ENCODE data around the gene CALR. TPM values are rescaled to one million over a fixed set of nuclear protein-coding genes. Genes with fewer than 3 reads are reported as not detected.
"Not testable (repeated sequence)": the region's sequence is repeated elsewhere in the genome, so short reads cannot be mapped to it uniquely, and the experiment has no call there.

CALR gene
- total and polyA plus RNA-seq, 10 donors = 150 to 828 (median 406) TPM

DNA sequence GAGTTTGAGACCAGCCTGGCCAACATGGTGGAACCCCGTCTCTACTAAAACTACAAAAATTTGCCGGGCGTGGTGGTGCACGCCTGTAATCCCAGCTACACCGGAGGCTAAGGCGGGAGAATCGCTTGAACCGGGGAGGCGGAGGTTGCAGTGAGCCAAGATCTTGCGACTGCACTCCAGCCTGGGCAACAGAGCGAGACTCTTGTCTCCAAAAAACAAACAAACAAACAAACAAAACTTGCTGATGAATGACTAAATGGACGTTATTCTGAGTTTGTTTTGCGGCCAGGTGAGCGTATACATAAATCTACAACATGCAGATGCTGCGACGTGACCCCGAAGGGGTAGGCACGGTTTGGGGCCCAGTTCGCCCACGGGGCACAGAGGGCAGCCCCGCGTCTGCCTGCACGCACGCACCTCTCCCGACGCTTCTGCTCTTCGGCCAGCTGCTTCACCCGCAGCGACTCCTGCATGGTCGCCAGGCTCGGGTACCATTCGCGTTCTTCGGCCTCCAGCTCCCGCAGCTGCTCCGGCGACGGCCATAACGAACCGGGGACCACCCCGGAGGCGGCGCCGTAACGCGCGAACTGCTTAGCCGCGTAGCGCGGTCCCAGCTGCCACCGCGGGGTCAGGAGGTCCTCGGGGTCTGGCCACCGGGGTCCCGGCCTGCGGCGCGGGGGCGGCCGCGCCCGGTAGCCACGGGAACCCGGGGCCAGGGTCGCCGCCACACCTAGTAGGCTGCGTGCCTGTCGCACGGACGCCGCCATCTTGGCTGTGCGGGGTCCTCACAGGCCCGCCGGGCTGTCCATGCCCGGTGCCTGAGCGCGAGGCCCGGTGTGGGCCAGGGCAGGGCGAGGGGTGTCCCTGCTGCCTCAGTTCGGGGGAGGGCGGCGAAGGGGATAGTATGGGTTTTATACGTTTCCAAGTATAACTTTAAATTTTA, 18.3 kb downstream of the CALR start, which contains the start of gene GADD45GIP1:
Gene GADD45GIP1, minus strand, starts transcription at position 778 of the 943 bp plus-strand sequence. Its CDS starts 11 bp downstream, at position 767.
- TF ChIP-seq, protein P1, sequence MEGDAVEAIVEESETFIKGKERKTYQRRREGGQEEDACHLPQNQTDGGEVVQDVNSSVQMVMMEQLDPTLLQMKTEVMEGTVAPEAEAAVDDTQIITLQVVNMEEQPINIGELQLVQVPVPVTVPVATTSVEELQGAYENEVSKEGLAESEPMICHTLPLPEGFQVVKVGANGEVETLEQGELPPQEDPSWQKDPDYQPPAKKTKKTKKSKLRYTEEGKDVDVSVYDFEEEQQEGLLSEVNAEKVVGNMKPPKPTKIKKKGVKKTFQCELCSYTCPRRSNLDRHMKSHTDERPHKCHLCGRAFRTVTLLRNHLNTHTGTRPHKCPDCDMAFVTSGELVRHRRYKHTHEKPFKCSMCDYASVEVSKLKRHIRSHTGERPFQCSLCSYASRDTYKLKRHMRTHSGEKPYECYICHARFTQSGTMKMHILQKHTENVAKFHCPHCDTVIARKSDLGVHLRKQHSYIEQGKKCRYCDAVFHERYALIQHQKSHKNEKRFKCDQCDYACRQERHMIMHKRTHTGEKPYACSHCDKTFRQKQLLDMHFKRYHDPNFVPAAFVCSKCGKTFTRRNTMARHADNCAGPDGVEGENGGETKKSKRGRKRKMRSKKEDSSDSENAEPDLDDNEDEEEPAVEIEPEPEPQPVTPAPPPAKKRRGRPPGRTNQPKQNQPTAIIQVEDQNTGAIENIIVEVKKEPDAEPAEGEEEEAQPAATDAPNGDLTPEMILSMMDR (IDR thresholded peaks at IDR 0.05 in 8 of 11, conservative IDR thresholded peaks at IDR 0.05 in 3 of 11) = peak in 1 of 11 experiments; percentile 16
- TF ChIP-seq POLR2AphosphoS5 (IDR thresholded peaks at IDR 0.05) (peak; percentile 92 to 93 (median 93)), POLR2A (IDR thresholded peaks at IDR 0.05) (peak in 2 of 3 donors; percentile 38 to 56)
- 5 to 12% (median 5%) methylated on average over 33 to 84 of the region's 84 CpGs for whole genome bisulfite sequencing, 5 donors
- peak; percentile 96 for DNase-seq
- Histone ChIP-seq H3K27ac (peak within 1 kb of the TSS; percentile 76 to 94 (median 92)), H3K4me1 (peaks cover 36 to 63% (median 51%) of the 10 kb centered on the region in 6 donors), H3K9me3 (no peaks in the 10 kb centered on the region), H3K36me3 (peaks cover 0 to 40% (median 26%) of the 10 kb centered on the region in 6 donors), H3K4me3 (peak within 1 kb of the TSS; percentile 79 to 99 (median 93)), H3K27me3 (replicated peaks in 1 of 7) (no peaks in the 10 kb centered on the region)
- intact Hi-C loops (cut with DNase I; ENCODE audit: low total_unique reads) = no loop called here

DNA sequence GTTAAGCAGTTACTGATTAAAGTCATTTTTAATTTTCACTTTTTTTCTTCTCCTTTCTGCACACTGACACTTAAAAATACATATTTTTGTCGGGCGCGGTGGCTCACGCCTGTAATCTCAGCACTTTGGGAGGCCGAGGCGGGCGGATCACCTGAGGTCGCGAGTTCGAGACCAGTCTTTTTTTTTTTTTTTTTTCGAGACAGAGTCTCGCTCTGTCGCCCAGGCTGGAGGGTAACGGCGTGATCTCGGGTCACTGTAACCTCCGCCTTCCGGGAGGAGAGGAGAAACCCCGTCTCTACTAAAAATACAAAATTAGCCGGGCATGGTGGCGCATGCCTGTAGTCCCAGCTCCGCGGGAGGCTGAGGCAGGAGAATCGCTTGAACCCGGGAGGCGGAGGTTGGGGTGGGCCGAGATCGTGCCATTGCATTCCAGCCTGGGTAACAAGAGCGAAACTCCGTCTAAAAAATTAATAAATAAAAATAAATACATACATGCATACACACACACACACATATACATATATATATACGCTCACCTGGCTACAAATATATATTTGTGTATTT, 19.1 kb downstream of the CALR start:
- H3K27me3 ChIP-seq (replicated peaks in 1 of 7); H3K9me3 ChIP-seq; DNase-seq; intact Hi-C loops (cut with DNase I; ENCODE audit: low total_unique reads): not testable (repeated sequence)
- Histone ChIP-seq H3K4me1 (peaks cover 36 to 55% (median 47%) of the 10 kb centered on the region in 6 donors), H3K36me3 (peaks cover 0 to 32% (median 20%) of the 10 kb centered on the region in 6 donors), H3K4me3 (peak overlapping the region; percentile 79 to 99 (median 93)), H3K27ac (peak overlapping the region; percentile 76 to 94 (median 92))
- WGBS, 5 donors = 28 to 35% (median 32%) methylated on average over 30 to 31 of the region's 31 CpGs

DNA sequence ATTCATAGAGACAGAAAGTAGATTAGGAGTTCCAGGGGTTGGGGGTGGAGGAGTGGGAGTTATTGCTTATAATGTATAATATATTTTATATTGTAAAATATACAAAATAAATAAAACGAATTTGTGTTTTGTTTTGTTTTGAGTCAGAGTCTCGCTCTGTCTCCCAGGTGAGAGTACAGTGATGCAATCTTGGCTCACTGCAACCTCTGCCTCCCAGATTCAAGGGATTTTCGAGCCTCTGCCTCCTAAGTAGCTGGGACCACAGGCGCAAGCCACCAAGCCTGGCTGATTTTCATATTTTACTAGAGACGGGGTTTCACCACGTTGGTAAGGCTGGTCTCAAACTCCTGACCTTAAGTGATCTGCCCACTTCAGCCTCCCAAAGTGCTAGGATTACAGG, 21.1 kb downstream of the CALR start:
- TF ChIP-seq POLR2AphosphoS5 (IDR thresholded peaks at IDR 0.05) (no peak), POLR2A (IDR thresholded peaks at IDR 0.05) (no peak)
- TF ChIP-seq, protein P1 (IDR thresholded peaks at IDR 0.05 in 8 of 11, conservative IDR thresholded peaks at IDR 0.05 in 3 of 11) = no peak
- no peaks in the 10 kb centered on the region for H3K9me3 ChIP-seq
- no peak overlapping the region for H3K27ac ChIP-seq
- 59 to 83% (median 66%) methylated on average over 6 of the region's 6 CpGs for whole genome bisulfite sequencing, 5 donors
- no peak overlapping the region for H3K4me3 ChIP-seq
- DNase-seq = no peak
- intact Hi-C loops (cut with DNase I; ENCODE audit: low total_unique reads) = no loop called here
- H3K36me3 ChIP-seq = peaks cover 0 to 12% (median 1%) of the 10 kb centered on the region in 6 donors
- H3K4me1 ChIP-seq = peaks cover 20 to 35% (median 27%) of the 10 kb centered on the region in 6 donors
- no peaks in the 10 kb centered on the region for H3K27me3 ChIP-seq (replicated peaks in 1 of 7)

DNA sequence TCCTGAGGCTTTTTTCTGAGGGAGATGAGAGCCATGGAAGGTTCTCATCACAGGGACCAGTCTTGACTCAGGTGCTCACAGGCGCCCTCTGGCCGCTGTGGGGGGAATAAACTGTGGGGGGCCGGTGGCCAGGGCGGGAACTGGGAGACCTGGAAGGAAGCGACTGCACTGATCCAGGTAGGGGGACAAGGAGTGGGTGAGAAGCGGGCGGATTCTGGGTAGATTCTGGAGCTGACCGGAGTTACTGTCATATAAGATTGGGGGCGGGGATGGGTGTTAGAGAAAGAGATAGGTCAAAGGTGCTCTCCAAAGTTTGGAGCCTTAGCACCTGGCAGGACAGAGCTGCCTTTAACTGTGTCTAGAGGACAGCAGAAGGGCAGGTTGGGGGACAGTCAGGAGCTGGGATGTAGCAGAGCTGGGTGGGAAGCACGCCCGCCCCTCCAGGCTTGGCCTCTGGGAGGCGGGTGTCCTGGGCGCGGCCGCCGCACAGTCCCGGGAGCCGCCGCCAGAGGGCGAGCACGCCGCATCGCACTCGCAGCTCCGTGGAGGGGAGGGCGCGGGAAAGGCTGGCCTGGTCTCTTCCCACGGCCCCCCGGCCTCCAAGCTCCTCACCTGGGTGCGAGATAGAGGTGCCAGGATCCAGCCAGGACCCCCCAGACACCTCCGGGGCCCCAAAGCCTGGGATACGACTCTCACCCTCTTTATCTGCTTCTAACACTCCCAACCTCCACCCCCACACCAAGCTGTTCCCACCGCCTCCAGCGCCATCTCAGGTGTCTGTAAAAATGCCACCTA, 26.8 kb downstream of the CALR start:
- intact Hi-C loops (cut with DNase I; ENCODE audit: low total_unique reads) = loop anchor here (10.0 kb wide), 1 partner anchor 80 kb away; the partner anchor contains the start of genes DNASE2 and KLF1
- no peaks in the 10 kb centered on the region for H3K27me3 ChIP-seq (replicated peaks in 1 of 7)
- TF ChIP-seq POLR2AphosphoS5 (IDR thresholded peaks at IDR 0.05) (peak; percentile 26 to 81 (median 57)), POLR2A (IDR thresholded peaks at IDR 0.05) (no peak)
- TF ChIP-seq, protein P1 (IDR thresholded peaks at IDR 0.05 in 8 of 11, conservative IDR thresholded peaks at IDR 0.05 in 3 of 11) = peak; percentile 80 to 98 (median 96)
- peaks cover 3 to 14% (median 12%) of the 10 kb centered on the region in 6 donors for H3K4me1 ChIP-seq
- peak overlapping the region; percentile 27 to 72 (median 38) for H3K4me3 ChIP-seq
- H3K36me3 ChIP-seq = no peaks in the 10 kb centered on the region
- H3K27ac ChIP-seq = peak overlapping the region in 7 of 8 donors; percentile 27 to 79 (median 62)
- DNase-seq = peak; percentile 95
- H3K9me3 ChIP-seq = no peaks in the 10 kb centered on the region
- 0 to 1% (median 0%) methylated on average over 17 to 34 of the region's 34 CpGs for WGBS, 5 donors

Data from spleen (tissue), 11 donors.